Panc1 (cell line): Measurements from ENCODE around the gene CDC42EP5. TPM values are rescaled to one million over a fixed set of nuclear protein-coding genes. Genes with fewer than 3 reads are reported as not detected.

Source experiments
- ATAC-seq: fragments of 200-7000 bp; cut with Tn5 transposase; 2 replicates; pipeline ENCODE4 v1.9.1; 2020; ENCODE audit warnings: mild to moderate bottlenecking, moderate library complexity
- BruUV-seq: library from RNA; stranded (reverse); fragments of 400-500 nt; replicated peaks from 2 replicates; lab custom pipeline; 2021; lab: Mats Ljungman, UMichigan
- CTCF ChIA-PET: fragments of 300-600 bp; sonication (Branson Sonifier 250); formaldehyde crosslinking; loops from one replicate; lab custom pipeline; 2022; ENCODE audit warnings: antibody characterized with exemption; lab: Charles Lee
- POLR2A ChIA-PET: fragments of 300-600 bp; sonication (Branson Sonifier 250); formaldehyde crosslinking; loops from one replicate; lab custom pipeline; 2022; ENCODE audit warnings: antibody characterized with exemption; lab: Charles Lee
- DNase-seq: peaks from one replicate; pipeline ENCODE4 v3.0.0-alpha.2; 2010; ENCODE audit warnings: low read depth, low spot score
- H3K27ac ChIP-seq: 2 replicates; pipeline ENCODE4 v1.5.1; 2011; ENCODE audit warnings: mild to moderate bottlenecking, low read length, inconsistent platforms
- H3K27me3 ChIP-seq: fragments of 200-500 bp; sonication (Bioruptor generic); 2 replicates; pipeline ENCODE4 v1.6.0; 2014; ENCODE audit warnings: low read length, inconsistent platforms; ENCODE audit not compliant: control insufficient read depth, insufficient read depth
- H3K36me3 ChIP-seq: fragments of 200-500 bp; sonication (Bioruptor generic); 2 replicates; pipeline ENCODE4 v1.5.1; 2014; ENCODE audit warnings: inconsistent platforms, mild to moderate bottlenecking, low read length, moderate library complexity; ENCODE audit not compliant: control insufficient read depth, insufficient read depth
- H3K4me1 ChIP-seq: 2 replicates; pipeline ENCODE4 v1.5.1; 2011; ENCODE audit warnings: inconsistent platforms, mild to moderate bottlenecking, low read length, moderate library complexity; ENCODE audit not compliant: control insufficient read depth, insufficient read depth
- H3K4me3 ChIP-seq, 2 experiments: 2 replicates each; pipeline ENCODE4 v1.5.1; 2011 to 2012; ENCODE audit warnings: low read depth in 2 of 2, low read length in 2 of 2, mild to moderate bottlenecking in 2 of 2, inconsistent platforms in 1 of 2, moderate library complexity in 1 of 2
- H3K9me3 ChIP-seq: fragments of 200-500 bp; sonication (Bioruptor generic); 2 replicates; pipeline ENCODE4 v1.5.1; 2014; ENCODE audit warnings: low read depth, mild to moderate bottlenecking, inconsistent platforms, low read length, moderate library complexity; ENCODE audit not compliant: control insufficient read depth, insufficient read depth
- POLR2AphosphoS5 ChIP-seq: IDR thresholded peaks from 2 replicates; pipeline ENCODE4 v1.6.1; 2012; ENCODE audit warnings: mild to moderate bottlenecking, low read depth, low read length, moderate library complexity
- SIN3A ChIP-seq: IDR thresholded peaks from 2 replicates; pipeline ENCODE4 v1.6.1; 2012; ENCODE audit warnings: low read depth, mild to moderate bottlenecking, low read length, moderate library complexity, borderline replicate concordance; ENCODE audit not compliant: insufficient read depth
- TCF7L2 ChIP-seq: IDR thresholded peaks from 2 replicates; pipeline ENCODE4 v1.6.1; 2011; ENCODE audit warnings: mild to moderate bottlenecking, low read depth, low read length, inconsistent platforms
- in situ Hi-C: cut with HindIII; loops from 2 replicates; pipeline ENCODE4 v1.10.0; 2016; ENCODE audit warnings: low sequenced_read_pairs, low pct_unique_long_range_greater_than_20kb
- intact Hi-C: fragments of 100-400 bp; cut with micrococcal nuclease; formaldehyde crosslinking; loops from one replicate; pipeline ENCODE4 v1.10.0; 2022; ENCODE audit not compliant: unreplicated experiment
- total RNA-seq: library from RNA; stranded (reverse); gene quantifications from one replicate; pipeline ENCODE4 v1.2.1, GENCODE V29; 2021; ENCODE audit not compliant: unreplicated experiment
- TF ChIP-seq, protein P1 (sequence below), 2 experiments: IDR thresholded peaks; 2 replicates each; pipeline ENCODE4 v1.6.1; 2011 to 2012; ENCODE audit warnings: low read depth in 2 of 2, control low read depth in 1 of 2, low read length in 1 of 2, mild to moderate bottlenecking in 1 of 2, moderate library complexity in 1 of 2; ENCODE audit not compliant: insufficient read depth in 1 of 2
- TF ChIP-seq, protein P2 (sequence below): fragments of 450-650 bp; IDR thresholded peaks from 2 replicates; pipeline ENCODE4 v1.5.1; 2017; ENCODE audit warnings: mild to moderate bottlenecking

CDC42EP5 gene
- total RNA-seq, 1 experiment from 2014 or later: 7.1 TPM

DNA sequence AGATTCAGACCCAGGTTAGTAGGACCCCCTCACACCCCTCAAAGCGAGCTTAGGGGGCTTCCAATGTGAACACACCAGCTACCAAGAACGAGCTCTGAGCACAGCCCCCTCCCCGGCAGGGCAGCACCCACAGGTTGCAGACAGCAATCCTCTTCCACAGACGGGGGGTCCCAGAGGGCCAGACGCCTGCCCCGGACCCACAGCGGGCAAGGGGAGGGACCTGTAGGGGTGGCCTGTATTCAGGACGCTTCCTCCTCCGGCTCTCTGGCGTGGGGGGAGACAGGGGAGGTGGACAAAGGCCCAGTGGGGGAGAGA is 53.1 kb downstream of the CDC42EP5 start:
- ChIA-PET CTCF (interaction anchor here (0.5 to 0.6 kb wide), 2 partner anchors 14 to 244 kb away, joined by 3 to 6 read pairs; no protein-coding TSS in a partner anchor), POLR2A (interaction anchor here (0.6 kb wide), 3 partner anchors 20 to 802 kb away, joined by 3 to 8 read pairs (median 4); no protein-coding TSS in a partner anchor)
- H3K4me1 ChIP-seq: peaks cover 11% of the 10 kb centered on the region
- TF ChIP-seq POLR2AphosphoS5 (no peak), TCF7L2 (no peak), SIN3A (no peak)
- TF ChIP-seq, protein P1, sequence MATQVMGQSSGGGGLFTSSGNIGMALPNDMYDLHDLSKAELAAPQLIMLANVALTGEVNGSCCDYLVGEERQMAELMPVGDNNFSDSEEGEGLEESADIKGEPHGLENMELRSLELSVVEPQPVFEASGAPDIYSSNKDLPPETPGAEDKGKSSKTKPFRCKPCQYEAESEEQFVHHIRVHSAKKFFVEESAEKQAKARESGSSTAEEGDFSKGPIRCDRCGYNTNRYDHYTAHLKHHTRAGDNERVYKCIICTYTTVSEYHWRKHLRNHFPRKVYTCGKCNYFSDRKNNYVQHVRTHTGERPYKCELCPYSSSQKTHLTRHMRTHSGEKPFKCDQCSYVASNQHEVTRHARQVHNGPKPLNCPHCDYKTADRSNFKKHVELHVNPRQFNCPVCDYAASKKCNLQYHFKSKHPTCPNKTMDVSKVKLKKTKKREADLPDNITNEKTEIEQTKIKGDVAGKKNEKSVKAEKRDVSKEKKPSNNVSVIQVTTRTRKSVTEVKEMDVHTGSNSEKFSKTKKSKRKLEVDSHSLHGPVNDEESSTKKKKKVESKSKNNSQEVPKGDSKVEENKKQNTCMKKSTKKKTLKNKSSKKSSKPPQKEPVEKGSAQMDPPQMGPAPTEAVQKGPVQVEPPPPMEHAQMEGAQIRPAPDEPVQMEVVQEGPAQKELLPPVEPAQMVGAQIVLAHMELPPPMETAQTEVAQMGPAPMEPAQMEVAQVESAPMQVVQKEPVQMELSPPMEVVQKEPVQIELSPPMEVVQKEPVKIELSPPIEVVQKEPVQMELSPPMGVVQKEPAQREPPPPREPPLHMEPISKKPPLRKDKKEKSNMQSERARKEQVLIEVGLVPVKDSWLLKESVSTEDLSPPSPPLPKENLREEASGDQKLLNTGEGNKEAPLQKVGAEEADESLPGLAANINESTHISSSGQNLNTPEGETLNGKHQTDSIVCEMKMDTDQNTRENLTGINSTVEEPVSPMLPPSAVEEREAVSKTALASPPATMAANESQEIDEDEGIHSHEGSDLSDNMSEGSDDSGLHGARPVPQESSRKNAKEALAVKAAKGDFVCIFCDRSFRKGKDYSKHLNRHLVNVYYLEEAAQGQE (IDR thresholded peaks at IDR 0.05; ENCODE audit: insufficient read depth in 1 of 2, low read depth in 2 of 2, low read length in 1 of 2): no peak
- TF ChIP-seq, protein P2, sequence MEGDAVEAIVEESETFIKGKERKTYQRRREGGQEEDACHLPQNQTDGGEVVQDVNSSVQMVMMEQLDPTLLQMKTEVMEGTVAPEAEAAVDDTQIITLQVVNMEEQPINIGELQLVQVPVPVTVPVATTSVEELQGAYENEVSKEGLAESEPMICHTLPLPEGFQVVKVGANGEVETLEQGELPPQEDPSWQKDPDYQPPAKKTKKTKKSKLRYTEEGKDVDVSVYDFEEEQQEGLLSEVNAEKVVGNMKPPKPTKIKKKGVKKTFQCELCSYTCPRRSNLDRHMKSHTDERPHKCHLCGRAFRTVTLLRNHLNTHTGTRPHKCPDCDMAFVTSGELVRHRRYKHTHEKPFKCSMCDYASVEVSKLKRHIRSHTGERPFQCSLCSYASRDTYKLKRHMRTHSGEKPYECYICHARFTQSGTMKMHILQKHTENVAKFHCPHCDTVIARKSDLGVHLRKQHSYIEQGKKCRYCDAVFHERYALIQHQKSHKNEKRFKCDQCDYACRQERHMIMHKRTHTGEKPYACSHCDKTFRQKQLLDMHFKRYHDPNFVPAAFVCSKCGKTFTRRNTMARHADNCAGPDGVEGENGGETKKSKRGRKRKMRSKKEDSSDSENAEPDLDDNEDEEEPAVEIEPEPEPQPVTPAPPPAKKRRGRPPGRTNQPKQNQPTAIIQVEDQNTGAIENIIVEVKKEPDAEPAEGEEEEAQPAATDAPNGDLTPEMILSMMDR: no peak
- no peaks in the 10 kb centered on the region for H3K36me3 ChIP-seq
- intact Hi-C loops: no loop called here
- ATAC-seq: no peak; the same call in 1 of the 2 replicates
- peak overlapping the region in 1 of 2 experiments; percentile 29; a peak in 1 of 4 replicates for H3K4me3 ChIP-seq
- BruUV-seq: no TSS peak
- H3K27ac ChIP-seq: no peak overlapping the region; the same call in 1 of the 2 replicates
- no peaks in the 10 kb centered on the region for H3K27me3 ChIP-seq
- DNase-seq: no peak
- no peaks in the 10 kb centered on the region for H3K9me3 ChIP-seq
- in situ Hi-C loops: no loop called here

DNA sequence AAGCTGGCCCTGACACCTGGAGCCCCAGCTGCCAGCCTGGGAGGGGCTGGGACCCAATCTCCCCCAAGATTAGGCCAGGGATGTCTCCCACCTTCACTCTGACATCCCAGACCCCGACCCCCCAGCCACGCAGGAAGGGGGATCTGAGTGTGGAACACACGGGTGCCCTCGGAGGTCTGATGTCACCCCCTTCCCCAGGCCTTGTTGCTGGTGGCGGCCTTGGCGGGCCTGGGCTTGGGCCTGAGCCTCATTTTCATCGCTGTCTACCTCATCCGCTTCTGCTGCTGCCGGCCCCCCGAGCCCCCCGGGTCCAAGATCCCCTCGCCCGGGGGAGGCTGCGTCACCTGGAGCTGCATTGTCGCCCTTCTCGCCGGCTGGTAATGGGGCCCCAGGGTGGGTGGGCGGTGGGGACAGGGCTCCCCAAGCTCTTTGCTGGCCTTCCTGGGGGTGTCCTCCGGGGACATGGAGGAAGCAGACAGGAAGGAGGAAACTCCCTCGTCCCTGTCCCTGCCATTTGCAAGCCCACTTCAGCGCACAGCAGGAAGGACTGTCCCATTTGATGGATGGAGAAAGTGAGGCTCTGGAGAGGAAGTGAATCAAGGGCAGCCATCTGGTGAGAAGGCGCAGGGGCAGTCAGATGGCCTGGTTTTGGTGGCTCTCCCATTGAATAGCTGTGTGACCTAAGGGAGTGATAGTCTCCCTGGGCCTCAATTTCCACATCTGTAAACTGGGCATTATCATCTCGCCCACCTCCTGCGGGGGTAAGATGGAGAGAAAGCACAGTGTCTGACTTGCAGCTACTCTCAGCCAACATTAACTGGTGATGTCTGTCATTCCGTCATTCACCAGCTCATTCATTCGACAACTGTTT is 53.9 kb downstream of the CDC42EP5 start:
- DNase-seq: no peak
- H3K36me3 ChIP-seq: no peaks in the 10 kb centered on the region
- 0 out of 2 replicates have a peak, but pooled peaks cover 2% of the 10 kb centered on the region for H3K27me3 ChIP-seq
- no peak overlapping the region for H3K27ac ChIP-seq
- no peaks in the 10 kb centered on the region for H3K9me3 ChIP-seq
- ATAC-seq: no peak
- intact Hi-C loops (no loop called here), in situ Hi-C loops (no loop called here)
- TF ChIP-seq, protein P1 (IDR thresholded peaks at IDR 0.05; ENCODE audit: insufficient read depth in 1 of 2, low read depth in 2 of 2, low read length in 1 of 2): no peak
- TF ChIP-seq SIN3A: no peak
- no peak for TF ChIP-seq TCF7L2
- TF ChIP-seq POLR2AphosphoS5: no peak
- TF ChIP-seq, protein P2: no peak
- BruUV-seq: no TSS peak
- peaks cover 11% of the 10 kb centered on the region for H3K4me1 ChIP-seq
- H3K4me3 ChIP-seq: no peak overlapping the region
- CTCF ChIA-PET: interaction anchor here (0.5 kb wide), 1 partner anchor 14 kb away, joined by 6 read pairs; no protein-coding TSS in a partner anchor
- POLR2A ChIA-PET: no interaction called here
